SKM-1 (cell line): ENCODE data around the gene SVIL.
"Not testable (repeated sequence)": the region's sequence is repeated elsewhere in the genome, so short reads cannot be mapped to it uniquely, and the experiment has no call there.

ENCODE experiments used
- DNase-seq: peaks from one replicate; lab custom pipeline; 2025; ENCODE audit not compliant: unreplicated experiment; lab: John Stamatoyannopoulos, UW

The SVIL gene

GRCh38 chr10:29579455-29579970, 55.3 kb downstream of the SVIL start:
- DNase-seq = no peak

- DNase-seq = no peak
Observed at GRCh38 chr10:29578457-29578856, 56.3 kb downstream of the SVIL start.

- no peak for DNase-seq
Observed at GRCh38 chr10:29576681-29577080, 58.1 kb downstream of the SVIL start.

GRCh38 chr10:29575098-29575455, 59.7 kb downstream of the SVIL start:
- DNase-seq = no peak

GRCh38 chr10:29574212-29575097, 60.3 kb downstream of the SVIL start:
- not testable (repeated sequence) for DNase-seq

- not testable (repeated sequence) for DNase-seq
Observed at GRCh38 chr10:29570248-29570647, 64.5 kb downstream of the SVIL start.

- no peak for DNase-seq
Observed at GRCh38 chr10:29569795-29570194, 65.0 kb downstream of the SVIL start.

GRCh38 chr10:29567003-29567402, 67.8 kb downstream of the SVIL start:
- no peak for DNase-seq

DNA sequence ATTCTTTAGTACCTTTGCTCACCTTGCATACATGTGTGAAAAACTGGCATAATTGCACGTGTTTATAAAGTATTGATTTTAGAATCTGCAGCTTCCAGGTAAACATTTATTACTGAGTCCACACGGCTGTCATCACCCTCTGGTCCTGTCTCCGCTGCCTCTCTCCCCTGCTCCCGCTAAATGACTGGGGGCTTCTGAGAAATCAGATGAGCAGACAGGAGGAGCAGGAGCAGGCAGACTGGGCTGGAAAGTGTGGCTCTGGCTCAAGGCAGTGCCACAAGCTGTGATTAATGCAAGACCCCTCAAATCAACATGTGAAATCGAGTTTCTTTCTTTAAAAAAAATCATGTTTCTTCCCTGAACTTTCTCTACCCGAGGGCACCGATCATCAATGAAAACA, 68.6 kb downstream of the SVIL start:
- DNase-seq = not testable (repeated sequence)

GRCh38 chr10:29563420-29564035, 71.2 kb downstream of the SVIL start:
- no peak for DNase-seq

- DNase-seq = not testable (repeated sequence)
Observed at GRCh38 chr10:29563006-29563405, 71.8 kb downstream of the SVIL start.

DNA sequence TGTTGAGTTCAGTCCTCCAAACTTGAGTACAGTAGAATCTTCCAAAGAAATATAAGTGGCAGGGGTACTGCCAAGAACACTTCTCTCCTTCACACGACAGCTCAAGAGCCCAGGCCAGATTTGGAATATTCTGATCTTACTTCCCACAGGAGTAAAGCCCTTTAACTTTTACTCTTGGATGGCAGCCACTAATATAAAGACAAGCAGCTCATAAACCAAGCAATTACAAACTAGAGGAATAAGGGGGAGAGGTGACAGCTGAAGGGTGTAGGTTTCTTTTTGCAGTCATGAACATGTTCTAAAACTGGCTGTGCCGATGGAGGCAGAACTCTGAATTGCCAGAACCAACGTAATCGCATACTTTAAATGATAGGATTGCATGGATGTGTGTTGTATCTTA, 74.8 kb downstream of the SVIL start:
- no peak for DNase-seq

DNA sequence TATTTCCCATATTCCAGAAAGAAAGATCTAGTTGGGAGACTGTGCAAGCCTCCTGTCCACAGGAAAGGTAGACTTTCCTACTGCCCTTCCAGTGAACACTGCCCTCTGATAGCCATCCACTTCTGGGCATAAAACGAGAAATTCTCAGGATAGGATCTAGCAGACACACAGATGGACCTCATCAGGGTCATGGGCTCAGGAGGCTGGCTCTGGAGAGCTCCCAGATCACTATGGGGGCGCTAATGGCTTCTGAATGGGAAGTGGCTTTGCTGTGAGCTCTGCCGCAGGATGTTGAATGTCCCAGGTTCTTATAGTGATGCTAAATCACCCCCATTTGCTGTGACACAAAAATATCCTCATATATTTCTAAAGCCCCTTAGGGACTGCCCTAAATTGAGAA, 77.1 kb downstream of the SVIL start:
- no peak for DNase-seq

GRCh38 chr10:29555746-29556481, 78.9 kb downstream of the SVIL start:
- DNase-seq = no peak

GRCh38 chr10:29555091-29555745, 79.6 kb downstream of the SVIL start:
- no peak for DNase-seq

DNA sequence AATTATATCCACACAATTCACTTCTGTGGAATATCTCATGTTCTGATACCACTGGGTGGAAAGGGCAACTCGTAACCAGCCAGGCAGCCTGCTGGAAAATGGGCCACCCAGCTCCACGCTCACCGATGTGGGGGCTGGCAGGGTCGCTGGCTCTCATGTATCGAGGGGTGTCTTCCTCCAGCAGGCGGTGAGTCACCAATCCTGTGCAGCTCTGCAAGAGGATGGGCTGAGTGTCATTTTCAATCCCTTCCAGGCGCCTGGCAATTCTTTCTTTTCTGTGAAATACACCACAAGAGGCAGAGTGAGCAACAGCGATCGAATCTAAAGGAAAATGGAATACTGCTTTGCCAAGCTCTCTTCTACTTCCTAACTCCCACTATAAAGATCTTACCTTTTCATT, 80.1 kb downstream of the SVIL start:
- no peak for DNase-seq

DNA sequence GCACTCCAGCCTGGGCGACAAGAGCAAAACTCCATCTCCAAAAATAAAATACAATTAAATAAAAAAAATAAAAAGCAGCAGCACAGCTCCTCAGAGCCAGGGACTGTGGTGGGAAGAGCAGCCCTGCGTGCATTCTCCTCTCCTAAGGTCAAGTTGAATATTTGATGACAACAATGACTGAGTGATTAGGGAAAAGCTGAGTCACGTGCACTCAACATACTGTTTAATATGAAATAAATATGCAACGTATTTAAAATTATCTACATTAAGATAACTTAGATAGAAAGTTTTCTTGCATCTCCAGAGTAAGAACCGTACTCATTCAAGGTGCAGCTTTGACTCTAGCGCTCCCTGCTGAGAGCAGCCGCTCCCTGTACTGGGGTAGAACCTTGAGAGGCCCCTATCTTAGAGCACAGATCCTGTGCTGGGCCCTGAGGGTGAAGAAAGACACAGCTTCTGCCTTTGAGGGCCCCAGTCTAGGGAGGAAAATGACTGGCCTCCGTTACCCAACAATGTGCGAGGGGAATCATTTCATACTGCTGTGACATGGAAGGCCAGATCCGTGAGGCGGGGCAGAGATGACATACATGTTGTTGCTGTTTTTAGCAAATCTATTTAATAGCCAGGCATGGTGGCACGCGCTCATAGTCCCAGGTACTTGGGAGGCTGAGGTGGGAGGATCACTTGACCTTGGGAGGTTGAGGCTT, 81.1 kb downstream of the SVIL start:
- no peak for DNase-seq

GRCh38 chr10:29553116-29553515, 81.7 kb downstream of the SVIL start:
- DNase-seq = not testable (repeated sequence)

GRCh38 chr10:29549493-29549892, 85.3 kb downstream of the SVIL start:
- DNase-seq = not testable (repeated sequence)

DNA sequence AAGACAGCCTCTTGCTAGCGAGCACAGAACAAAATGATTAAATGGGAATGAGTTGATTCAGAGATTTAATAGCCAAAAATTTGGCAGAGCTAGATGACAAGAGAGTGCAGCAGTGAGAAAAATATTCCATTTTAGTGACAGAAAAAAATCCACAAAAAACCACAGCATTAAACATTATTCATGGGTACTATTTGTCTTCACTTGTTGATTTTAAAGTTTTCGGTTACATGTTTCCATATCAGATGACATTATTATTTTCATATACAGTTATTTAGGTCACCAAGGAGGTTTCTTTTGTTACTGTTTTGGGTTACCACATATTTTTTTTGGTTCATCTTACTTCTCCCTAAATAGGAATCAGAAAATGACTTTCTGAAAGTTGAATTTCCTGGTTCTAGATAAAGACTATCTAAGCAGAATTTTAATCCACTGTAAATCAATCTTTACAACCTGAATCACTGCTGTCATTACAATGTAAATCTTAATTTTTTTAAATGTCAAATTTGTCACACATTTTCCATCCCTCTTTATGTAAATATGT, 87.9 kb downstream of the SVIL start:
- no peak for DNase-seq
